Suprapubic skin (tissue), 3 donors: ENCODE measurements around the gene GJC1.

Experiments used
- CTCF ChIP-seq, 2 donors: fragments of 200-600 bp in 1 of 2; fragments of 450-650 bp in 1 of 2; sonication (generic) in 1 of 2; IDR thresholded peaks; one replicate each; pipeline ENCODE4 v1.5.1; 2016 to 2019; ENCODE audit warnings: antibody characterized with exemption in 2 of 2, mild to moderate bottlenecking in 1 of 2, moderate library complexity in 1 of 2
- EP300 ChIP-seq: sonication (generic); formaldehyde crosslinking; IDR thresholded peaks from one replicate; pipeline ENCODE4 v1.6.1; 2017; ENCODE audit warnings: antibody characterized with exemption

- TF ChIP-seq EP300 (no peak), CTCF (IDR thresholded peaks at IDR 0.05) (no peak)
These were observed 1.3 kb upstream of the GJC1 start for GRCh38 chr17:44831371-44831770.
